Measurements from ENCODE around the gene AMD1. TPM values are rescaled to one million over a fixed set of nuclear protein-coding genes. Genes with fewer than 3 reads are reported as not detected.

AMD1 gene
- total and polyA plus RNA-seq, 10 of the 15 experiments (the other 5 are each of a cell fraction or from before 2014, with no cell fraction given): 58.2 to 116 (median 79.3) TPM

DNA sequence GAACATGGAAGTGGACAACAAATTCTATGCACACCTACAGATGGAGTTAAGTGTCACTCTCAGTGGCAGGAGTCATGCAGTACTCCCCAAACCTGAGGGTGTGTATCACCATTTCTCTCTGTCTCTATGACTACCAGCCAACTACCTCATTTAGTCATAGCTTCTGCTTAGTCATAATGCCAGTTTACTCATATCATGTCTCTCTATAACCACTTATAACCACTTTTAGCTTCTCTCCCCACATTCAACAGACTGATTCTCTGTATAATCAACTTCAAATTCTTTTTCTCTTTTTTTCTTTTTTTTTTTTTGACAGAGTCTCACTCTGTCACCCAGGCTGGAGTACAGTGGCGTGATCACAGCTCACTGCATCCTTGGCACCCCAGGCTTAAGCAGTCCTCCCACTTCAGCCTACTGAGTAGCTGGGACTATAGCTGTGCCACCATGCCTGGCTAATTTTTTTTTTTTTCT is 70.1 kb downstream of the AMD1 start (continued):
- TF ChIP-seq MYC (IDR thresholded peaks at IDR 0.05; ENCODE audit: insufficient read depth, insufficient read length, insufficient replicate concordance, low read length, severe bottlenecking) (no peak), ZNF274 (IDR thresholded peaks at IDR 0.05; ENCODE audit: insufficient read depth, insufficient read length) (no peak), SUZ12 (IDR thresholded peaks at IDR 0.05; ENCODE audit: unreplicated experiment) (no peak), HCFC1 (IDR thresholded peaks at IDR 0.05; ENCODE audit: low read length) (no peak), KAT2A (conservative IDR thresholded peaks at IDR 0.05; ENCODE audit: control insufficient read depth, low read depth, low read length) (no peak), SUPT20H (IDR thresholded peaks at IDR 0.05; ENCODE audit: borderline replicate concordance, control insufficient read depth, low read depth, low read length) (no peak), HDAC2 (IDR thresholded peaks at IDR 0.05) (no peak), HDGF (IDR thresholded peaks at IDR 0.05) (no peak; the same call in 1 of the 2 replicates), MXI1 (IDR thresholded peaks at IDR 0.05; ENCODE audit: low read depth, low read length) (peak; percentile 82), ZNF622 (IDR thresholded peaks at IDR 0.05) (no peak), BHLHE40 (IDR thresholded peaks at IDR 0.05; ENCODE audit: borderline replicate concordance in 1 of 2, low read depth in 2 of 2, low read length in 1 of 2) (peak; percentile 56 to 67; a peak in 3 of 4 replicates), BRCA1 (IDR thresholded peaks at IDR 0.05; ENCODE audit: low read depth, low read length) (no peak), EZH2 (IDR thresholded peaks at IDR 0.05; ENCODE audit: borderline replicate concordance, control insufficient read depth, low read depth, low read length) (0 out of 2 replicates have a peak, but pooled peaks have one; percentile 59), PML (IDR thresholded peaks at IDR 0.05; ENCODE audit: low read length) (peak; percentile 58; the same call in 1 of the 2 replicates), PAX5 (IDR thresholded peaks at IDR 0.05; ENCODE audit: borderline replicate concordance, low read depth, low read length) (peak; percentile 92), MTA3 (IDR thresholded peaks at IDR 0.05; ENCODE audit: borderline replicate concordance, low read length) (peak; percentile 87; the same call in 1 of the 2 replicates), MTA2 (IDR thresholded peaks at IDR 0.05; ENCODE audit: low read depth) (peak; percentile 99), SREBF1 (IDR thresholded peaks at IDR 0.05; ENCODE audit: low read length) (peak; percentile 70), POLR2A (IDR thresholded peaks at IDR 0.05; ENCODE audit: low read depth, low read length) (no peak), HDAC6 (IDR thresholded peaks at IDR 0.05; ENCODE audit: unreplicated experiment) (no peak), RAD51 (IDR thresholded peaks at IDR 0.05) (no peak; the same call in 1 of the 2 replicates), ASH2L (IDR thresholded peaks at IDR 0.05; ENCODE audit: borderline replicate concordance, low read depth) (no peak)
- TF ChIP-seq, protein P1, sequence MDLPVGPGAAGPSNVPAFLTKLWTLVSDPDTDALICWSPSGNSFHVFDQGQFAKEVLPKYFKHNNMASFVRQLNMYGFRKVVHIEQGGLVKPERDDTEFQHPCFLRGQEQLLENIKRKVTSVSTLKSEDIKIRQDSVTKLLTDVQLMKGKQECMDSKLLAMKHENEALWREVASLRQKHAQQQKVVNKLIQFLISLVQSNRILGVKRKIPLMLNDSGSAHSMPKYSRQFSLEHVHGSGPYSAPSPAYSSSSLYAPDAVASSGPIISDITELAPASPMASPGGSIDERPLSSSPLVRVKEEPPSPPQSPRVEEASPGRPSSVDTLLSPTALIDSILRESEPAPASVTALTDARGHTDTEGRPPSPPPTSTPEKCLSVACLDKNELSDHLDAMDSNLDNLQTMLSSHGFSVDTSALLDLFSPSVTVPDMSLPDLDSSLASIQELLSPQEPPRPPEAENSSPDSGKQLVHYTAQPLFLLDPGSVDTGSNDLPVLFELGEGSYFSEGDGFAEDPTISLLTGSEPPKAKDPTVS (IDR thresholded peaks at IDR 0.05; ENCODE audit: low read depth, low read length): no peak
- TF ChIP-seq, protein P2, sequence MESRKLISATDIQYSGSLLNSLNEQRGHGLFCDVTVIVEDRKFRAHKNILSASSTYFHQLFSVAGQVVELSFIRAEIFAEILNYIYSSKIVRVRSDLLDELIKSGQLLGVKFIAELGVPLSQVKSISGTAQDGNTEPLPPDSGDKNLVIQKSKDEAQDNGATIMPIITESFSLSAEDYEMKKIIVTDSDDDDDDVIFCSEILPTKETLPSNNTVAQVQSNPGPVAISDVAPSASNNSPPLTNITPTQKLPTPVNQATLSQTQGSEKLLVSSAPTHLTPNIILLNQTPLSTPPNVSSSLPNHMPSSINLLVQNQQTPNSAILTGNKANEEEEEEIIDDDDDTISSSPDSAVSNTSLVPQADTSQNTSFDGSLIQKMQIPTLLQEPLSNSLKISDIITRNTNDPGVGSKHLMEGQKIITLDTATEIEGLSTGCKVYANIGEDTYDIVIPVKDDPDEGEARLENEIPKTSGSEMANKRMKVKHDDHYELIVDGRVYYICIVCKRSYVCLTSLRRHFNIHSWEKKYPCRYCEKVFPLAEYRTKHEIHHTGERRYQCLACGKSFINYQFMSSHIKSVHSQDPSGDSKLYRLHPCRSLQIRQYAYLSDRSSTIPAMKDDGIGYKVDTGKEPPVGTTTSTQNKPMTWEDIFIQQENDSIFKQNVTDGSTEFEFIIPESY (IDR thresholded peaks at IDR 0.05): no peak
- TF ChIP-seq, protein P3, sequence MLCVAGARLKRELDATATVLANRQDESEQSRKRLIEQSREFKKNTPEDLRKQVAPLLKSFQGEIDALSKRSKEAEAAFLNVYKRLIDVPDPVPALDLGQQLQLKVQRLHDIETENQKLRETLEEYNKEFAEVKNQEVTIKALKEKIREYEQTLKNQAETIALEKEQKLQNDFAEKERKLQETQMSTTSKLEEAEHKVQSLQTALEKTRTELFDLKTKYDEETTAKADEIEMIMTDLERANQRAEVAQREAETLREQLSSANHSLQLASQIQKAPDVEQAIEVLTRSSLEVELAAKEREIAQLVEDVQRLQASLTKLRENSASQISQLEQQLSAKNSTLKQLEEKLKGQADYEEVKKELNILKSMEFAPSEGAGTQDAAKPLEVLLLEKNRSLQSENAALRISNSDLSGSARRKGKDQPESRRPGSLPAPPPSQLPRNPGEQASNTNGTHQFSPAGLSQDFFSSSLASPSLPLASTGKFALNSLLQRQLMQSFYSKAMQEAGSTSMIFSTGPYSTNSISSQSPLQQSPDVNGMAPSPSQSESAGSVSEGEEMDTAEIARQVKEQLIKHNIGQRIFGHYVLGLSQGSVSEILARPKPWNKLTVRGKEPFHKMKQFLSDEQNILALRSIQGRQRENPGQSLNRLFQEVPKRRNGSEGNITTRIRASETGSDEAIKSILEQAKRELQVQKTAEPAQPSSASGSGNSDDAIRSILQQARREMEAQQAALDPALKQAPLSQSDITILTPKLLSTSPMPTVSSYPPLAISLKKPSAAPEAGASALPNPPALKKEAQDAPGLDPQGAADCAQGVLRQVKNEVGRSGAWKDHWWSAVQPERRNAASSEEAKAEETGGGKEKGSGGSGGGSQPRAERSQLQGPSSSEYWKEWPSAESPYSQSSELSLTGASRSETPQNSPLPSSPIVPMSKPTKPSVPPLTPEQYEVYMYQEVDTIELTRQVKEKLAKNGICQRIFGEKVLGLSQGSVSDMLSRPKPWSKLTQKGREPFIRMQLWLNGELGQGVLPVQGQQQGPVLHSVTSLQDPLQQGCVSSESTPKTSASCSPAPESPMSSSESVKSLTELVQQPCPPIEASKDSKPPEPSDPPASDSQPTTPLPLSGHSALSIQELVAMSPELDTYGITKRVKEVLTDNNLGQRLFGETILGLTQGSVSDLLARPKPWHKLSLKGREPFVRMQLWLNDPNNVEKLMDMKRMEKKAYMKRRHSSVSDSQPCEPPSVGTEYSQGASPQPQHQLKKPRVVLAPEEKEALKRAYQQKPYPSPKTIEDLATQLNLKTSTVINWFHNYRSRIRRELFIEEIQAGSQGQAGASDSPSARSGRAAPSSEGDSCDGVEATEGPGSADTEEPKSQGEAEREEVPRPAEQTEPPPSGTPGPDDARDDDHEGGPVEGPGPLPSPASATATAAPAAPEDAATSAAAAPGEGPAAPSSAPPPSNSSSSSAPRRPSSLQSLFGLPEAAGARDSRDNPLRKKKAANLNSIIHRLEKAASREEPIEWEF (IDR thresholded peaks at IDR 0.05; ENCODE audit: insufficient replicate concordance, low read depth, low read length): no peak

Data from GM12878 (cell line).